Gastrocnemius medialis (tissue), 4 donors: Measurements from ENCODE around the gene LHFPL6. TPM values are rescaled to one million over a fixed set of nuclear protein-coding genes. Genes with fewer than 3 reads are reported as not detected.

Source experiments
- ATAC-seq, 2 donors: fragments of 150-250 bp; one replicate each; pipeline ENCODE4 v1.9.1; 2016
- DNase-seq, 2 donors: peaks; one replicate each; pipeline ENCODE4 v3.0.0-alpha.2; 2019
- H3K27ac ChIP-seq, 4 donors: fragments of 200-600 bp; sonication (generic); 1 replicate in 1 of 4; 2 replicates in 3 of 4; pipeline ENCODE4 v1.5.1; 2016 to 2018; ENCODE audit warnings: mild to moderate bottlenecking in 2 of 4, moderate library complexity in 1 of 4
- H3K27me3 ChIP-seq, 3 donors: fragments of 200-600 bp; sonication (generic) in 2 of 3; 1 replicate in 1 of 3; 2 replicates in 2 of 3; pipeline versions ENCODE4 v1.5.1 to v1.6.0; 2016 to 2019; ENCODE audit warnings: mild to moderate bottlenecking in 1 of 3, moderate library complexity in 1 of 3
- H3K36me3 ChIP-seq, 2 donors: fragments of 200-600 bp; sonication (generic) in 1 of 2; one replicate each; pipeline ENCODE4 v1.5.1; 2017 to 2018
- H3K4me1 ChIP-seq, 2 donors: fragments of 200-600 bp; sonication (generic) in 1 of 2; one replicate each; pipeline ENCODE4 v1.5.1; 2016 to 2017; ENCODE audit warnings: mild to moderate bottlenecking in 2 of 2
- H3K4me3 ChIP-seq, 4 donors: fragments of 200-600 bp; sonication (generic) in 3 of 4; 1 replicate in 1 of 4; 2 replicates in 3 of 4; pipeline ENCODE4 v1.5.1; 2016 to 2019; ENCODE audit warnings: mild to moderate bottlenecking in 2 of 4
- H3K9me3 ChIP-seq, 3 donors: fragments of 200-600 bp; sonication (generic) in 2 of 3; 1 replicate in 1 of 3; 2 replicates in 2 of 3; pipeline ENCODE4 v1.5.1; 2016 to 2019
- POLR2A ChIP-seq, 2 donors: fragments of 450-650 bp; IDR thresholded peaks; one replicate each; pipeline ENCODE4 v1.6.1; 2017; ENCODE audit warnings: antibody characterized with exemption in 2 of 2, mild to moderate bottlenecking in 2 of 2, moderate library complexity in 2 of 2
- in situ Hi-C, 4 donors: fragments of 200-750 bp; cut with MboI; loops; one replicate each; pipeline versions ENCODE4 v1.15.0 to v1.8.0; 2017; ENCODE audit warnings: low sequenced_read_pairs in 4 of 4
- intact Hi-C: fragments of 100-400 bp; cut with DNase I; formaldehyde crosslinking; loops from one replicate; pipeline ENCODE4 v1.15.1; 2023; ENCODE audit warnings: low total_unique reads
- total RNA-seq, 4 donors: library from RNA; depleted of rRNA; stranded (reverse); fragments of >200 nt; gene quantifications; one replicate each; pipeline versions ENCODE4 v1.1.0 to v1.2.3, GENCODE V29; 2016
- TF ChIP-seq, protein P1 (sequence below), 5 experiments: fragments of 450-650 bp in 3 of 5; fragments of 200-600 bp in 2 of 5; sonication (generic) in 2 of 5; IDR thresholded peaks in 4 of 5; conservative IDR thresholded peaks in 1 of 5; 1 replicate in 4 of 5; 2 replicates in 1 of 5; pipeline ENCODE4 v1.5.1; 2016 to 2019; ENCODE audit warnings: antibody characterized with exemption in 5 of 5, mild to moderate bottlenecking in 3 of 5, moderate library complexity in 3 of 5

Gene LHFPL6
- total RNA-seq, 4 donors from 2014 or later = 12.7 to 26.3 (median 16.0) TPM

DNA sequence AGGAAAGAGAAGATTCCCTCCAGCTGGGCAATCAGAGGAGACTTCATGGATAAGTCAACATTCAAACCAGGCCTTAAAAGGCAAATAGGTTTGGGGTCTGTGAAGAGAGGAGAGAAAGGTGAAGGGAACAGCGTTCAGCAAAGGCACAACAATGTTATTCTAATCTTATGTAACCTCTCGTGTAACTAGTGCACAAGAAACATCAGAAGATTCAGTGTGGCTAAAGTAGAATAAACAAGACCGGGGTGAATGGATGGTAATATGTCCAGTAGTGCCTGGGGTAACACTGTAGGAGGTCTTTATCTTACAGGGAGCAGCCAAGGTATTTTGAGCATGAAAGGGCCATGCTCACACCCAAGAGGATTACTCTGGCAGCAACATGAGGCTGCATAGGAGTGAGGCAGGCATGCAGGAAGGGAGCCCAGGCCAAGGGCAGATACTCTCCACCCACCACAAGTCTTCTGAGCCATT is 24.1 kb downstream of the LHFPL6 start:
- H3K36me3 ChIP-seq = no peaks in the 10 kb centered on the region
- DNase-seq (no peak), ATAC-seq (no peak)
- intact Hi-C loops (no loop called here), in situ Hi-C loops (no loop called here)
- no peaks in the 10 kb centered on the region for H3K27me3 ChIP-seq
- H3K27ac ChIP-seq = no peak overlapping the region
- H3K9me3 ChIP-seq = no peaks in the 10 kb centered on the region
- peaks cover 0 to 7% of the 10 kb centered on the region in 2 donors for H3K4me1 ChIP-seq
- H3K4me3 ChIP-seq = no peak overlapping the region
- TF ChIP-seq POLR2A (IDR thresholded peaks at IDR 0.05) = no peak
- TF ChIP-seq, protein P1, sequence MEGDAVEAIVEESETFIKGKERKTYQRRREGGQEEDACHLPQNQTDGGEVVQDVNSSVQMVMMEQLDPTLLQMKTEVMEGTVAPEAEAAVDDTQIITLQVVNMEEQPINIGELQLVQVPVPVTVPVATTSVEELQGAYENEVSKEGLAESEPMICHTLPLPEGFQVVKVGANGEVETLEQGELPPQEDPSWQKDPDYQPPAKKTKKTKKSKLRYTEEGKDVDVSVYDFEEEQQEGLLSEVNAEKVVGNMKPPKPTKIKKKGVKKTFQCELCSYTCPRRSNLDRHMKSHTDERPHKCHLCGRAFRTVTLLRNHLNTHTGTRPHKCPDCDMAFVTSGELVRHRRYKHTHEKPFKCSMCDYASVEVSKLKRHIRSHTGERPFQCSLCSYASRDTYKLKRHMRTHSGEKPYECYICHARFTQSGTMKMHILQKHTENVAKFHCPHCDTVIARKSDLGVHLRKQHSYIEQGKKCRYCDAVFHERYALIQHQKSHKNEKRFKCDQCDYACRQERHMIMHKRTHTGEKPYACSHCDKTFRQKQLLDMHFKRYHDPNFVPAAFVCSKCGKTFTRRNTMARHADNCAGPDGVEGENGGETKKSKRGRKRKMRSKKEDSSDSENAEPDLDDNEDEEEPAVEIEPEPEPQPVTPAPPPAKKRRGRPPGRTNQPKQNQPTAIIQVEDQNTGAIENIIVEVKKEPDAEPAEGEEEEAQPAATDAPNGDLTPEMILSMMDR (IDR thresholded peaks at IDR 0.05 in 4 of 5, conservative IDR thresholded peaks at IDR 0.05 in 1 of 5) = no peak

DNA sequence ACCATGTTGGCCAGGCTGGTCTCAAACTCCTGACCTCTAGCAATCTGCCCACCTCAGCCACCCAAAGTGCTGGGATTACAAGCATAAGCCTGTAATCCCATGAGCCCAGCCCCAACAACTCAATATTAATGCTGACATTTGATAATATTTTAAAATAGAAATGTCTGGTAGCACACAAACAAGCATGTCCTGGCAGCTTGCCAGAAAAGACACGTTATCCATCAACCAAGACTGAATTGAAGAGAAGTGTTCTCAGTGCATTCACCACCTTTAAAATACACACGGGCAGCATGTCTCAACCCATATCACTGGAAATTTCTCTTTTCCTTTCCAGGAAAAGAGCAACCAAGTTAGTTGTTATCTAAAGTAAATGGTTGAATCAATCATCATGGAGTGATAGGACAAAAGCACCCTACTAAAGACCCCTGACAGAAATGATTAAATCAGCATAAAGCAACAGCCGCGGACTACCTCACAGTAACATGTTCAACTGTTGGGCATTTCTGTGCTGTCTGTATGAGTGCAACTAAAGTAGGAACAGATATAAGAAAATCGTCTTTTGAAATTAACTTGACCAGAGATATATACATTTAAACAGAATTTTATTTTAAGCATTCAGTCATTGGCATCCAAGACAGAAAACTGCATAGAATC is 25.0 kb downstream of the LHFPL6 start:
- H3K27ac ChIP-seq = no peak overlapping the region
- no peak for TF ChIP-seq POLR2A (IDR thresholded peaks at IDR 0.05)
- TF ChIP-seq, protein P1 (IDR thresholded peaks at IDR 0.05 in 4 of 5, conservative IDR thresholded peaks at IDR 0.05 in 1 of 5) = no peak
- intact Hi-C loops = no loop called here
- no peak for ATAC-seq
- in situ Hi-C loops = no loop called here
- no peaks in the 10 kb centered on the region for H3K36me3 ChIP-seq
- peaks cover 0 to 7% of the 10 kb centered on the region in 2 donors for H3K4me1 ChIP-seq
- no peaks in the 10 kb centered on the region for H3K27me3 ChIP-seq
- H3K4me3 ChIP-seq = no peak overlapping the region
- DNase-seq = no peak
- no peaks in the 10 kb centered on the region for H3K9me3 ChIP-seq

DNA sequence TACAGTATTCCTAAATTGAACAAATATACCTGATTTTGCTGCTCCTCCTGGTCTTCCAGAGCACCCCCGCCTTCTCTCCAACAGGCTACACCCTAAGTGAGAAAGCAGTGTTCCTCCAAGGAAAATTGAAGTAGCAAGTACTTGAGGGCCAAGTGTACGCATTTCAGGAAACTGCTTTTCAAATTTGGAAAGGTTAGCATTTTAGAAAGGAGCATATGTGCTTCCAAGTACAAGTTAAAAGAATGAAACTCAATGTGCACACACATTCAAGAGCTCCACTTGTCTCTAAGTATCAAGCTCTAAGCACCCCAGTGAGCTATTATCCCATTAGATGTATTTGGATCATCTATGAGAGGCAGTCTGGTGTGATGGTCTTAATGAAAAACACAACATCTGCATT is 25.8 kb downstream of the LHFPL6 start:
- H3K27ac ChIP-seq = no peak overlapping the region
- H3K4me1 ChIP-seq = peaks cover 0 to 7% of the 10 kb centered on the region in 2 donors
- no peaks in the 10 kb centered on the region for H3K27me3 ChIP-seq
- in situ Hi-C loops (no loop called here), intact Hi-C loops (no loop called here)
- no peaks in the 10 kb centered on the region for H3K9me3 ChIP-seq
- TF ChIP-seq, protein P1 (IDR thresholded peaks at IDR 0.05 in 4 of 5, conservative IDR thresholded peaks at IDR 0.05 in 1 of 5) = no peak
- no peak for TF ChIP-seq POLR2A (IDR thresholded peaks at IDR 0.05)
- H3K4me3 ChIP-seq = no peak overlapping the region
- DNase-seq = no peak
- no peaks in the 10 kb centered on the region for H3K36me3 ChIP-seq
- ATAC-seq = no peak

DNA sequence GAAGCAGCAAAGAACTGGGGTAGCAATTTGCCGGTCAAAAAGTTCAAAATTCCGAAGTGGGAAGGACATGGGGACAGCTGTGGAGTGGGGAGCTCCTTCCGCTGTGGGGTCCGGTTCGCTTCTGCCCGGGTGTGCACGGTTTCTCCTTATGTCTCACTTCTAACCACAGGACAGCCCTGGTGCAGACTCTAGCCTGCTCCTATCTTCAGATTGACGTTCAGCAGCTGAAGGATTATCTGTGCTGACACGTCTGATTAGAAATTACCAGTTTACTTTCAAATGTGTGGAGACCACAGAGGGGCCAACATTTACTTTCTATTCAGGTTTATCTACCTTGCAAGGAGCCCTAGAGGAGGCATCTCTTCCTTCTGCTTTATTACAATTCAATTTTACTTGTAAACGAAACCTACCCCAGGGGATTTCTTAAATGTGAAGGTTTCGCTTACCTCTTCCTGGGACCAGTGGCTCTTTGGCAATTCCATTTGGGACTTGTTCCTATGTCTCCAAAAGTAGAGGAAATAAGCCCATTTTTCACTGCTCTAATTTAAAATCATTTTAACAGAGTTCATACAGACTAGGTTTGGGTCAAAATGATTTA is 27.3 kb downstream of the LHFPL6 start:
- in situ Hi-C loops = no loop called here
- no peak overlapping the region for H3K27ac ChIP-seq
- intact Hi-C loops = no loop called here
- no peak for DNase-seq
- H3K9me3 ChIP-seq = no peaks in the 10 kb centered on the region
- H3K4me1 ChIP-seq = peaks cover 0 to 7% of the 10 kb centered on the region in 2 donors
- H3K36me3 ChIP-seq = no peaks in the 10 kb centered on the region
- TF ChIP-seq, protein P1 (IDR thresholded peaks at IDR 0.05 in 4 of 5, conservative IDR thresholded peaks at IDR 0.05 in 1 of 5) = no peak
- no peak for TF ChIP-seq POLR2A (IDR thresholded peaks at IDR 0.05)
- H3K27me3 ChIP-seq = no peaks in the 10 kb centered on the region
- no peak overlapping the region for H3K4me3 ChIP-seq
- ATAC-seq = no peak
